ENCODE data around the gene CAMKK2.

DNA sequence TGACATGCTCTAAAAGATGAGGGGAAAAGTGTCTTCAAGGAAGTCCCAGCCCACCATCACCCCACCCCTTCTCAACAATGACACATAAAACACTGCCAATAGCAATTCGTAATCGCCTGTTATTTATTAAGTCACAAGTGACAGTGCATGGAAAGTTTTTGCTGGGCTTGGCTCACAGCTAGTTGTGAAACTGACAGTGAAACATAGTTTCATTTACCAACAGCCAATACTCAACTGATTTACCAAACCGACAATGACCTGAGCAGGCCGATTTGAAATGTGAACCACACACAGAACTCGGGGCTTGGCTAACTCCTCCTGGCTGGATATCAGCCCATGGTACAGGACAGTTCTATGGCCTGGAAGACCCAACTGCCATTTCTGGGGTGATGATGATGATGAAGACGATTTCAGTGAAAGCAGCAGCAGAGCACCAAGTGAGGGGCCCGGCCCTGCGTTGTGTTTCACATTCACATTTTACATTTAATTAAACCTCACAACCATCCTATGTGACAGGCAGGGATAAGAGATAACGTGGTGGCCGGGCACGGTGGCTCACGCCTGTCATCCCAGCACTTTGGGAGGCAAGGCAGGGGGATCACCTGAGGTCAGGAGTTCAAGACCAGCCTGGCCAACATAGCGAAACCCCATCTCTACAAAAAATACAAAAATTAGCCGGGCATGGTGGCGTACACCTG is 42.7 kb downstream of the CAMKK2 start:
- TF ChIP-seq POLR2A (IDR thresholded peaks at IDR 0.05) (no peak), CTCF (IDR thresholded peaks at IDR 0.05) (no peak)
